AG10803 (cell line): Measurements from ENCODE around the gene RAB6D.
"Not testable (repeated sequence)": the region's sequence is repeated elsewhere in the genome, so short reads cannot be mapped to it uniquely, and the experiment has no call there.

Experiments used
- DNase-seq: peaks from one replicate; pipeline ENCODE4 v3.0.0; 2010; ENCODE audit warnings: low read depth
- H3K4me3 ChIP-seq: 2 replicates; pipeline ENCODE4 v1.5.1; 2011; ENCODE audit warnings: mild to moderate bottlenecking, low read length, control low read depth
- CTCF ChIP-seq: conservative IDR thresholded peaks from 2 replicates; pipeline ENCODE4 v1.5.1; 2011; ENCODE audit warnings: mild to moderate bottlenecking, low read length, control low read depth, inconsistent platforms

Gene RAB6D

GRCh38 chr2:131369954-131370353, 6.0 kb upstream of the RAB6D start:
- no peak for TF ChIP-seq CTCF
- no peak overlapping the region for H3K4me3 ChIP-seq

GRCh38 chr2:131368493-131369066, 4.6 kb upstream of the RAB6D start:
- not testable (repeated sequence) for DNase-seq, H3K4me3 ChIP-seq

More at GRCh38 chr2:131369954-131370353, 6.0 kb upstream of the RAB6D start:
- no peak for DNase-seq

- no peak for TF ChIP-seq CTCF
- no peak for DNase-seq
- H3K4me3 ChIP-seq, result no peak overlapping the region
Measured at GRCh38 chr2:131367352-131367751, 3.4 kb upstream of the RAB6D start.

- no peak for TF ChIP-seq CTCF
- no peak overlapping the region for H3K4me3 ChIP-seq
- no peak for DNase-seq
Measured at GRCh38 chr2:131366643-131367042, 2.7 kb upstream of the RAB6D start.

- DNase-seq, result no peak
- H3K4me3 ChIP-seq, result no peak overlapping the region
- no peak for TF ChIP-seq CTCF
Measured at GRCh38 chr2:131365452-131365851, 1.5 kb upstream of the RAB6D start.

- not testable (repeated sequence) for DNase-seq
Measured at GRCh38 chr2:131363213-131363612, 755 bp downstream of the RAB6D start.

GRCh38 chr2:131361773-131362172, 2.2 kb downstream of the RAB6D start:
- DNase-seq, H3K4me3 ChIP-seq: not testable (repeated sequence)

More at GRCh38 chr2:131363213-131363612, 755 bp downstream of the RAB6D start:
- not testable (repeated sequence) for H3K4me3 ChIP-seq

GRCh38 chr2:131353167-131353697, 10.7 kb downstream of the RAB6D start:
- H3K4me3 ChIP-seq, DNase-seq: not testable (repeated sequence)

- H3K4me3 ChIP-seq, result no peak overlapping the region
- no peak for TF ChIP-seq CTCF
- no peak for DNase-seq
Measured at GRCh38 chr2:131349021-131349420, 14.9 kb downstream of the RAB6D start.

- H3K4me3 ChIP-seq, DNase-seq: not testable (repeated sequence)
Measured at GRCh38 chr2:131347035-131347434, 16.9 kb downstream of the RAB6D start.

GRCh38 chr2:131339307-131339706, 24.7 kb downstream of the RAB6D start:
- DNase-seq, H3K4me3 ChIP-seq: not testable (repeated sequence)
